H9 (cell line): ENCODE measurements around the gene PELI2. TPM values are rescaled to one million over a fixed set of nuclear protein-coding genes. Genes with fewer than 3 reads are reported as not detected.

Experiments used
- DNase-seq: peaks from one replicate; pipeline ENCODE4 v3.0.0-alpha.2; 2017
- H2AFZ ChIP-seq: one replicate; pipeline ENCODE4 v1.6.1; 2013; ENCODE audit warnings: mild to moderate bottlenecking, low read length, control low read depth, moderate library complexity
- H2AK5ac ChIP-seq: 2 replicates; pipeline ENCODE4 v1.6.1; 2013; ENCODE audit warnings: low read length, control low read depth, mixed read lengths; ENCODE audit not compliant: insufficient read length
- H2BK120ac ChIP-seq: one replicate; pipeline ENCODE4 v1.6.1; 2013; ENCODE audit warnings: low read depth, mild to moderate bottlenecking, low read length, control low read depth, inconsistent platforms; ENCODE audit not compliant: poor library complexity, severe bottlenecking
- H2BK12ac ChIP-seq: 2 replicates; pipeline ENCODE4 v1.6.1; 2013; ENCODE audit warnings: low read length, control low read depth, mixed read lengths, low read depth; ENCODE audit not compliant: insufficient read length
- H2BK15ac ChIP-seq: 2 replicates; pipeline ENCODE4 v1.6.1; 2013; ENCODE audit warnings: low read depth, low read length, control low read depth
- H2BK20ac ChIP-seq: one replicate; pipeline ENCODE4 v1.6.1; 2013; ENCODE audit warnings: low read depth, mild to moderate bottlenecking, low read length, control low read depth, inconsistent platforms; ENCODE audit not compliant: poor library complexity, severe bottlenecking
- H2BK5ac ChIP-seq: 2 replicates; pipeline ENCODE4 v1.6.1; 2013; ENCODE audit warnings: low read length, control low read depth, mixed read lengths; ENCODE audit not compliant: insufficient read length
- H3K14ac ChIP-seq: 2 replicates; pipeline ENCODE4 v1.6.1; 2013; ENCODE audit warnings: low read length, control low read depth; ENCODE audit not compliant: insufficient read depth
- H3K18ac ChIP-seq: 2 replicates; pipeline ENCODE4 v1.6.1; 2013; ENCODE audit warnings: low read depth, mild to moderate bottlenecking, mixed read lengths, low read length, control low read depth; ENCODE audit not compliant: insufficient read length
- H3K23ac ChIP-seq: 2 replicates; pipeline ENCODE4 v1.6.1; 2013; ENCODE audit warnings: low read length, control low read depth, mixed read lengths, low read depth; ENCODE audit not compliant: insufficient read length
- H3K23me2 ChIP-seq: 2 replicates; pipeline ENCODE4 v1.6.1; 2013; ENCODE audit warnings: low read depth, mild to moderate bottlenecking, mixed read lengths, low read length, control low read depth; ENCODE audit not compliant: insufficient read length, poor library complexity, severe bottlenecking
- H3K27ac ChIP-seq: 2 replicates; pipeline ENCODE4 v1.5.1; 2013; ENCODE audit warnings: low read length, control low read depth, mixed read lengths, low read depth; ENCODE audit not compliant: insufficient read length
- H3K27me3 ChIP-seq: 2 replicates; pipeline ENCODE4 v1.6.1; 2013; ENCODE audit warnings: low read length, control low read depth, inconsistent platforms; ENCODE audit not compliant: insufficient read depth
- H3K4ac ChIP-seq: 2 replicates; pipeline ENCODE4 v1.6.1; 2013; ENCODE audit warnings: low read depth, mild to moderate bottlenecking, control low read depth, inconsistent platforms, low read length, moderate library complexity
- H3K4me1 ChIP-seq: 2 replicates; pipeline ENCODE4 v1.6.1; 2013; ENCODE audit warnings: low read length, control low read depth, inconsistent platforms; ENCODE audit not compliant: insufficient read depth
- H3K4me2 ChIP-seq: 2 replicates; pipeline ENCODE4 v1.6.1; 2013; ENCODE audit warnings: low read length, control low read depth, mixed read lengths; ENCODE audit not compliant: insufficient read length, insufficient read depth
- H3K56ac ChIP-seq: 2 replicates; pipeline ENCODE4 v1.6.1; 2013; ENCODE audit warnings: low read depth, mild to moderate bottlenecking, mixed read lengths, low read length, control low read depth; ENCODE audit not compliant: insufficient read length
- H3K79me1 ChIP-seq: 2 replicates; pipeline ENCODE4 v1.6.1; 2013; ENCODE audit warnings: low read depth, mild to moderate bottlenecking, moderate library complexity, low read length, control low read depth, inconsistent platforms; ENCODE audit not compliant: insufficient read depth, poor library complexity, severe bottlenecking
- H3K79me2 ChIP-seq: 2 replicates; pipeline ENCODE4 v1.6.1; 2013; ENCODE audit warnings: low read length, control low read depth, inconsistent platforms; ENCODE audit not compliant: insufficient read depth
- H3K9ac ChIP-seq: 2 replicates; pipeline ENCODE4 v1.6.1; 2013; ENCODE audit warnings: low read length, control low read depth, mixed read lengths; ENCODE audit not compliant: insufficient read length; ENCODE audit errors: extremely low read depth
- H3K9me3 ChIP-seq: one replicate; pipeline ENCODE4 v1.6.1; 2013; ENCODE audit warnings: low read depth, low read length, inconsistent platforms; ENCODE audit not compliant: control insufficient read depth
- H3T11ph ChIP-seq: one replicate; pipeline ENCODE4 v1.6.1; 2013; ENCODE audit warnings: mild to moderate bottlenecking, low read length, control low read depth, inconsistent platforms
- H4K20me1 ChIP-seq: one replicate; pipeline ENCODE4 v1.6.1; 2013; ENCODE audit not compliant: control insufficient read depth, insufficient read length, insufficient read depth
- H4K5ac ChIP-seq: 2 replicates; pipeline ENCODE4 v1.6.1; 2013; ENCODE audit warnings: low read depth, mild to moderate bottlenecking, mixed read lengths, low read length, control low read depth; ENCODE audit not compliant: insufficient read length
- H4K8ac ChIP-seq: replicated peaks from 2 replicates; pipeline ENCODE4 v1.6.1; 2013; ENCODE audit warnings: low read length, control low read depth, mixed read lengths, low read depth; ENCODE audit not compliant: insufficient read length
- H4K91ac ChIP-seq: 2 replicates; pipeline ENCODE4 v1.6.1; 2013; ENCODE audit warnings: low read depth, mild to moderate bottlenecking, moderate library complexity, mixed read lengths, low read length, control low read depth; ENCODE audit not compliant: insufficient read length
- H3K27ac Mint-ChIP-seq, 3 experiments: 2 replicates in 2 of 3; 3 replicates in 1 of 3; pipeline ENCODE4 v1.8.0; 2020 to 2021; ENCODE audit warnings: mixed read lengths in 3 of 3, mild to moderate bottlenecking in 1 of 3, moderate library complexity in 1 of 3
- H3K27me3 Mint-ChIP-seq: 2 replicates; pipeline ENCODE4 v1.8.0; 2021; ENCODE audit warnings: low read depth, mild to moderate bottlenecking, moderate library complexity, mixed read lengths
- H3K36me3 Mint-ChIP-seq, 3 experiments: 2 replicates in 2 of 3; 3 replicates in 1 of 3; pipeline ENCODE4 v1.8.0; 2020 to 2021; ENCODE audit warnings: low read depth in 3 of 3, mixed read lengths in 3 of 3; ENCODE audit not compliant: insufficient read depth in 1 of 3
- H3K4me1 Mint-ChIP-seq, 2 experiments: 2 replicates each; pipeline ENCODE4 v1.8.0; 2020; ENCODE audit warnings: mixed read lengths in 2 of 2
- H3K4me3 Mint-ChIP-seq, 2 experiments: 2 replicates in 1 of 2; 3 replicates in 1 of 2; pipeline ENCODE4 v1.8.0; 2020 to 2021; ENCODE audit warnings: mild to moderate bottlenecking in 2 of 2, mixed read lengths in 2 of 2, moderate library complexity in 1 of 2
- H3K9me3 Mint-ChIP-seq, 2 experiments: 2 replicates in 1 of 2; 3 replicates in 1 of 2; pipeline ENCODE4 v1.8.0; 2020; ENCODE audit warnings: mild to moderate bottlenecking in 2 of 2, mixed read lengths in 2 of 2, moderate library complexity in 1 of 2
- CTCF ChIP-seq: fragments of 200-600 bp; sonication (generic); conservative IDR thresholded peaks from 3 replicates; pipeline ENCODE4 v1.8.0; 2021; ENCODE audit warnings: antibody characterized with exemption, mild to moderate bottlenecking
- WGBS: extraction: QIAGEN DNeasy Blood & Tissue Kit; methylation state at CpG from one replicate; pipeline ENCODE4 v1.1.7; 2013; ENCODE audit warnings: missing lambda C conversion rate, low lambda C conversion rate, mixed read lengths; ENCODE audit not compliant: insufficient read length; ENCODE audit errors: extremely low coverage; 5-methylcytosine and 5-hydroxymethylcytosine counted together
- total RNA-seq: library from RNA; stranded (reverse); gene quantifications from 2 replicates; pipeline ENCODE4 v1.2.1, GENCODE V29; 2021

Gene PELI2
- total RNA-seq, 1 experiment from 2014 or later = 18.0 TPM

GRCh38 chr14:56197150-56197549, 78.9 kb downstream of the PELI2 start:
- no peak overlapping the region for H3K4ac ChIP-seq
- Mint-ChIP-seq H3K27ac (no peak overlapping the region), H3K36me3 (no peaks in the 10 kb centered on the region), H3K4me3 (no peak overlapping the region), H3K27me3 (no peaks in the 10 kb centered on the region), H3K4me1 (peaks cover 7 to 18% of the 10 kb centered on the region in 2 experiments; a peak in 3 of 4 replicates), H3K9me3 (no peaks in the 10 kb centered on the region)
- H3K56ac ChIP-seq = no peak overlapping the region
- no peak overlapping the region for H2BK12ac ChIP-seq
- H4K8ac ChIP-seq = no peak overlapping the region
- H3K79me2 ChIP-seq = peaks cover 2% of the 10 kb centered on the region; the same call in 1 of the 2 replicates
- H4K91ac ChIP-seq = no peak overlapping the region
- H2BK20ac ChIP-seq = no peak overlapping the region
- no peak overlapping the region for H3K4me2 ChIP-seq
- no peak overlapping the region for H3T11ph ChIP-seq
- no peaks in the 10 kb centered on the region for H3K9me3 ChIP-seq
- no peak overlapping the region for H3K9ac ChIP-seq
- H4K20me1 ChIP-seq = no peaks in the 10 kb centered on the region
- WGBS = no CpG with 5 or more reads among the region's 1 CpG
- H2AK5ac ChIP-seq = no peak overlapping the region
- no peak overlapping the region for H2BK15ac ChIP-seq
- no peak overlapping the region for H4K5ac ChIP-seq
- H3K14ac ChIP-seq = no peak overlapping the region
- TF ChIP-seq CTCF = no peak
- H2BK5ac ChIP-seq = no peak overlapping the region
- no peaks in the 10 kb centered on the region for H3K23me2 ChIP-seq
- H3K18ac ChIP-seq = no peak overlapping the region
- H3K79me1 ChIP-seq = no peaks in the 10 kb centered on the region
- H3K23ac ChIP-seq = no peak overlapping the region
- no peaks in the 10 kb centered on the region for H3K27me3 ChIP-seq
- DNase-seq = no peak
- H2AFZ ChIP-seq = no peak overlapping the region
- no peak overlapping the region for H2BK120ac ChIP-seq
- no peak overlapping the region for H3K27ac ChIP-seq
- H3K4me1 ChIP-seq = no peaks in the 10 kb centered on the region
